ENCODE data around the gene FHOD3. TPM values are rescaled to one million over a fixed set of nuclear protein-coding genes. Genes with fewer than 3 reads are reported as not detected.
A peak's percentile ranks its signal among the peaks of the same experiment; 100 is the strongest.

The FHOD3 gene
- total RNA-seq, 1 experiment from 2014 or later: 5.0 TPM

DNA sequence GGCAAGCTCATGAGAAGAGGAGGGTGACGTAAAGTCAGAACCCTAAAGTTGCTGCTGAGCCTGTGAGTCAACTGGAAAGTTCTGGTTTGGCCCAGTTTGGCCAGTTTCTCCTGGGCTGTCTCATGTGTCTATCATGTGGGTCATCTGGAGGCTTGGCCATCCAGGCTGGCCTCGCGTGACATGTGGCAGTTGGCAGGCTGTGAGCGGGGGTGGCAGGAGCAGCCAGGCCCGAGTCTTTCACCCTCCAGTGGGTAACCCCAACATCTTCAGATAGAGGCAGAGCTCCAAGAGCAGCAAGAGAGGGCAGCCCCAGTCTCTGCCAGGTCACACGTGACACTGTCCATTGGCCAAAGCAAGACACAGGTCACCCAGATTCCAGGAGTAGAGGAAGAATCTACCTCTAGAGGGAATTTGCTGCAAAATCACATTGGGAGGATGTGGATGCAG, 51.5 kb downstream of the FHOD3 start:
- H3K27me3 Mint-ChIP-seq (ENCODE audit: insufficient read depth, unreplicated experiment): no peaks in the 10 kb centered on the region
- H3K9me3 Mint-ChIP-seq (ENCODE audit: unreplicated experiment): no peaks in the 10 kb centered on the region
- ChIA-PET POLR2A (interaction anchor here (0.6 kb wide), 1 partner anchor 38 kb away, joined by 3 read pairs; no protein-coding TSS in a partner anchor), CTCF (interaction anchor here (0.8 kb wide), 1 partner anchor 9 kb away, joined by 4 read pairs; no protein-coding TSS in a partner anchor)
- no peak overlapping the region for H3K4me3 Mint-ChIP-seq (ENCODE audit: unreplicated experiment)
- peaks cover 14% of the 10 kb centered on the region for H3K36me3 Mint-ChIP-seq (ENCODE audit: insufficient read depth, unreplicated experiment)
- H3K4me1 Mint-ChIP-seq (ENCODE audit: insufficient read depth, unreplicated experiment): peaks cover 7% of the 10 kb centered on the region
- H3K27ac Mint-ChIP-seq (ENCODE audit: low read depth, unreplicated experiment): no peak overlapping the region
- no peak for DNase-seq (ENCODE audit: unreplicated experiment)
- TF ChIP-seq, protein P1, sequence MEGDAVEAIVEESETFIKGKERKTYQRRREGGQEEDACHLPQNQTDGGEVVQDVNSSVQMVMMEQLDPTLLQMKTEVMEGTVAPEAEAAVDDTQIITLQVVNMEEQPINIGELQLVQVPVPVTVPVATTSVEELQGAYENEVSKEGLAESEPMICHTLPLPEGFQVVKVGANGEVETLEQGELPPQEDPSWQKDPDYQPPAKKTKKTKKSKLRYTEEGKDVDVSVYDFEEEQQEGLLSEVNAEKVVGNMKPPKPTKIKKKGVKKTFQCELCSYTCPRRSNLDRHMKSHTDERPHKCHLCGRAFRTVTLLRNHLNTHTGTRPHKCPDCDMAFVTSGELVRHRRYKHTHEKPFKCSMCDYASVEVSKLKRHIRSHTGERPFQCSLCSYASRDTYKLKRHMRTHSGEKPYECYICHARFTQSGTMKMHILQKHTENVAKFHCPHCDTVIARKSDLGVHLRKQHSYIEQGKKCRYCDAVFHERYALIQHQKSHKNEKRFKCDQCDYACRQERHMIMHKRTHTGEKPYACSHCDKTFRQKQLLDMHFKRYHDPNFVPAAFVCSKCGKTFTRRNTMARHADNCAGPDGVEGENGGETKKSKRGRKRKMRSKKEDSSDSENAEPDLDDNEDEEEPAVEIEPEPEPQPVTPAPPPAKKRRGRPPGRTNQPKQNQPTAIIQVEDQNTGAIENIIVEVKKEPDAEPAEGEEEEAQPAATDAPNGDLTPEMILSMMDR (IDR thresholded peaks at IDR 0.05; ENCODE audit: unreplicated experiment): no peak
- intact Hi-C loops (cut with micrococcal nuclease): no loop called here
- BruUV-seq (replicated peaks): no TSS peak

GRCh38 chr18:36349552-36349951, 52.0 kb downstream of the FHOD3 start:
- peaks cover 13% of the 10 kb centered on the region for H3K36me3 Mint-ChIP-seq (ENCODE audit: insufficient read depth, unreplicated experiment)
- BruUV-seq (replicated peaks): no TSS peak
- POLR2A ChIA-PET: no interaction called here
- CTCF ChIA-PET: interaction anchor here (0.6 to 0.8 kb wide), 2 partner anchors 9 to 14 kb away, joined by 4 to 8 read pairs; no protein-coding TSS in a partner anchor
- peaks cover 7% of the 10 kb centered on the region for H3K4me1 Mint-ChIP-seq (ENCODE audit: insufficient read depth, unreplicated experiment)
- intact Hi-C loops (cut with micrococcal nuclease): no loop called here
- DNase-seq (ENCODE audit: unreplicated experiment): peak; percentile 57
- TF ChIP-seq, protein P1 (IDR thresholded peaks at IDR 0.05; ENCODE audit: unreplicated experiment): no peak
- H3K27ac Mint-ChIP-seq (ENCODE audit: low read depth, unreplicated experiment): no peak overlapping the region
- no peaks in the 10 kb centered on the region for H3K9me3 Mint-ChIP-seq (ENCODE audit: unreplicated experiment)
- no peak overlapping the region for H3K4me3 Mint-ChIP-seq (ENCODE audit: unreplicated experiment)
- no peaks in the 10 kb centered on the region for H3K27me3 Mint-ChIP-seq (ENCODE audit: insufficient read depth, unreplicated experiment)

DNA sequence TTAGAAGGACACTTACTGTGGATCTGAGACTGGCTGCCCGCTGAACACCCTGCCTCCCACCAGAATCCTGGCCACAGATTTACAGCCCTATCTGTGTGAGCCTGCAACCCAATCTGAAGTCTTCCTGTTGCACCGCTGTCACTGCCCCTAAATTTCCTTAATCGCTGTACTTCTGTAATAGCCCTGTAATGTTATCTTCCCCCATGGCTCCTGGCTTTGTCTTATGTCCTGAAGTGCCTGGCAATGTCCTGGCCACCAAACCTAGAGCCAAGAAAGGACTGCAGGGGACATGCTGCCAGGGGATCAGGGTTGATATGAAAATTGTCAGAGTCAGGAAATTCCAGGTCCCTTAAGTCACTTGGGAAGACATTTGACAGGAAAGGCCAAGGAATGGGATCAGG, 52.7 kb downstream of the FHOD3 start:
- CTCF ChIA-PET: no interaction called here
- H3K4me1 Mint-ChIP-seq (ENCODE audit: insufficient read depth, unreplicated experiment): peaks cover 10% of the 10 kb centered on the region
- intact Hi-C loops (cut with micrococcal nuclease): no loop called here

GRCh38 chr18:36350839-36351469, 53.4 kb downstream of the FHOD3 start:
- H3K4me1 Mint-ChIP-seq (ENCODE audit: insufficient read depth, unreplicated experiment): peaks cover 13% of the 10 kb centered on the region
- ChIA-PET CTCF (no interaction called here), POLR2A (no interaction called here)
- DNase-seq (ENCODE audit: unreplicated experiment): no peak
- TF ChIP-seq, protein P1 (IDR thresholded peaks at IDR 0.05; ENCODE audit: unreplicated experiment): no peak
- intact Hi-C loops (cut with micrococcal nuclease): no loop called here
- H3K9me3 Mint-ChIP-seq (ENCODE audit: unreplicated experiment): no peaks in the 10 kb centered on the region
- H3K4me3 Mint-ChIP-seq (ENCODE audit: unreplicated experiment): no peak overlapping the region
- no TSS peak for BruUV-seq (replicated peaks)
- no peaks in the 10 kb centered on the region for H3K27me3 Mint-ChIP-seq (ENCODE audit: insufficient read depth, unreplicated experiment)
- H3K27ac Mint-ChIP-seq (ENCODE audit: low read depth, unreplicated experiment): no peak overlapping the region
- peaks cover 12% of the 10 kb centered on the region for H3K36me3 Mint-ChIP-seq (ENCODE audit: insufficient read depth, unreplicated experiment)

More for the DNA sequence above, 52.7 kb downstream of the FHOD3 start:
- no peaks in the 10 kb centered on the region for H3K9me3 Mint-ChIP-seq (ENCODE audit: unreplicated experiment)
- no TSS peak for BruUV-seq (replicated peaks)
- no peak for DNase-seq (ENCODE audit: unreplicated experiment)
- TF ChIP-seq, protein P1 (IDR thresholded peaks at IDR 0.05; ENCODE audit: unreplicated experiment): no peak
- H3K4me3 Mint-ChIP-seq (ENCODE audit: unreplicated experiment): no peak overlapping the region
- H3K27ac Mint-ChIP-seq (ENCODE audit: low read depth, unreplicated experiment): no peak overlapping the region
- POLR2A ChIA-PET: no interaction called here
- H3K36me3 Mint-ChIP-seq (ENCODE audit: insufficient read depth, unreplicated experiment): peaks cover 9% of the 10 kb centered on the region
- no peaks in the 10 kb centered on the region for H3K27me3 Mint-ChIP-seq (ENCODE audit: insufficient read depth, unreplicated experiment)
